ENCODE results near the gene PPP3CB. TPM values are rescaled to one million over a fixed set of nuclear protein-coding genes. Genes with fewer than 3 reads are reported as not detected.

Gene PPP3CB
- total and polyA plus RNA-seq, 12 donors: 34.4 to 78.6 (median 64.1) TPM

DNA sequence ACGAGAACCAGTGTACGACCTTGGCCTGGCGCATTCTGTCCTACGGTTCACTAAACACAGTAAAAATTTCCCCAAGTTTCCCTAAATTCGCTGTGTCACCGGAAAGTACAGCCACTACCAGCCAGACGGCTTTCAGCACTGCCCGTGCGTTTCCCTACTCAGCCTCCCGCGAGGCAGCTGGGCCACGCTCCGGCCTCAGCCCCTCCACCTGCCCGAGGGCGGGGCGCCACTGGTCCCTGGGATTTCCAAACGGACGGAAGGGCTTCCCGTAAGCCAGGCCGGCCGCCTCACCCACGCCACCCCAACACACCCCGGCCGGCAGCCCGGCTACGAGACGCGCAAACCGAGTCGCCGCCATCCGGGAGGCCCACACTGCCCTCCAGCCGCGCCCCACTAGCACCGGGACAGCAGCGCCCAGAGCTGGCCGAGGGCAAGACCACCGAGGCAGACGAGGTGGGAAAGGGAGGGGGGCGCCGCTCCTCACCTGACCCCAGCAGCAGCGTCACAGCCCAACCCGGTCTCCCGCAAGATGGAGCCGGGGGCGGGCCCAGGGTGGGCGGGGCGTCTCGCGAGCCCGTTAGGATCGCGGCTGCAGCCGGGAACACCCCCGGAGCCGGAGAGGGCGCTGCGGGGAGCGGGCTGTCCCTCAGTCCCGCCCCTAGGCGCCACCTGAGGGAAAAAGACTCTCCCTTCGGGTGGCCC lies 82.1 kb downstream of the PPP3CB start, which contains the start of gene ANXA7:
TSS of gene ANXA7 (minus strand) at position 531 of the 702 bp plus-strand sequence. CDS start 13,202 bp downstream, outside the sequence.
- intact Hi-C loops (cut with DNase I): loop anchor here in 1 of 10 donors (1.0 kb wide), 1 partner anchor 82 kb away; no protein-coding TSS in a partner anchor
- H3K4me1 ChIP-seq: peaks cover 0 to 41% (median 28%) of the 10 kb centered on the region in 9 donors
- TF ChIP-seq, protein P1, sequence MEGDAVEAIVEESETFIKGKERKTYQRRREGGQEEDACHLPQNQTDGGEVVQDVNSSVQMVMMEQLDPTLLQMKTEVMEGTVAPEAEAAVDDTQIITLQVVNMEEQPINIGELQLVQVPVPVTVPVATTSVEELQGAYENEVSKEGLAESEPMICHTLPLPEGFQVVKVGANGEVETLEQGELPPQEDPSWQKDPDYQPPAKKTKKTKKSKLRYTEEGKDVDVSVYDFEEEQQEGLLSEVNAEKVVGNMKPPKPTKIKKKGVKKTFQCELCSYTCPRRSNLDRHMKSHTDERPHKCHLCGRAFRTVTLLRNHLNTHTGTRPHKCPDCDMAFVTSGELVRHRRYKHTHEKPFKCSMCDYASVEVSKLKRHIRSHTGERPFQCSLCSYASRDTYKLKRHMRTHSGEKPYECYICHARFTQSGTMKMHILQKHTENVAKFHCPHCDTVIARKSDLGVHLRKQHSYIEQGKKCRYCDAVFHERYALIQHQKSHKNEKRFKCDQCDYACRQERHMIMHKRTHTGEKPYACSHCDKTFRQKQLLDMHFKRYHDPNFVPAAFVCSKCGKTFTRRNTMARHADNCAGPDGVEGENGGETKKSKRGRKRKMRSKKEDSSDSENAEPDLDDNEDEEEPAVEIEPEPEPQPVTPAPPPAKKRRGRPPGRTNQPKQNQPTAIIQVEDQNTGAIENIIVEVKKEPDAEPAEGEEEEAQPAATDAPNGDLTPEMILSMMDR (IDR thresholded peaks at IDR 0.05): peak in 6 of 9 donors; percentile 38 to 67 (median 47)
- H3K9me3 ChIP-seq: no peaks in the 10 kb centered on the region
- ATAC-seq (peak; percentile 98 to 99 (median 98)), DNase-seq (peak; percentile 94 to 95)
- H3K36me3 ChIP-seq: no peaks in the 10 kb centered on the region
- peak within 1 kb of the TSS; percentile 81 to 99 (median 88) for H3K4me3 ChIP-seq
- 0 to 1% methylated on average over 60 to 62 of the region's 62 CpGs for WGBS, 2 donors
- no peaks in the 10 kb centered on the region for H3K27me3 ChIP-seq
- peak within 1 kb of the TSS; percentile 87 to 99 (median 96) for H3K27ac ChIP-seq

DNA sequence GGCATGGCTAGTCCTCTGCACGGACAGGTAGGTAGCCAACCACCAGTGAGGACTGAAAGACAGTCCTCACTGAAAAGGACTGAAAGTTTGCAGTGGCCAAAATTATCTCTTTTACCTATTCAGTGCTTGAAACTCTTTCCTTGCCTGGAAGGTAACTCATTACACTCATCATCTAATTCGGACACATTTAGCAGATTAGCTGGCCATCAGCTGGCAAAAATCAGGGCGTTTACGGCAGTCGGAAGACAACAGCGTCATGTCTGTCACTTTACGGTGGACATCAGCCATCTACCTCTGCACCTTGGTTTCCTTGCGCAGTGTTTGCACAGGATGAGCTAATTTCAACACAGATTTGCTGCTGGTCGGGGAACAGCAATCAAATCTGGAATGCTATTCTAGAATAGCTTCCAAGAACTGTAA lies 82.7 kb downstream of the PPP3CB start:
- peak; percentile 1 to 41 (median 26) for ATAC-seq
- H3K4me1 ChIP-seq: peaks cover 0 to 45% (median 30%) of the 10 kb centered on the region in 9 donors
- H3K9me3 ChIP-seq: no peaks in the 10 kb centered on the region
- peak in 1 of 2 donors; percentile 9 for DNase-seq
- H3K27ac ChIP-seq: peak overlapping the region; percentile 87 to 99 (median 96)
- intact Hi-C loops (cut with DNase I): loop anchor here in 1 of 10 donors (1.0 kb wide), 1 partner anchor 82 kb away; no protein-coding TSS in a partner anchor
- peaks cover 0 to under 1% (median 0%) of the 10 kb centered on the region in 9 donors for H3K36me3 ChIP-seq
- TF ChIP-seq, protein P1 (IDR thresholded peaks at IDR 0.05): no peak
- peak overlapping the region; percentile 81 to 99 (median 88) for H3K4me3 ChIP-seq
- no peaks in the 10 kb centered on the region for H3K27me3 ChIP-seq
- WGBS, 2 donors: 2% methylated on average over 9 of the region's 9 CpGs

DNA sequence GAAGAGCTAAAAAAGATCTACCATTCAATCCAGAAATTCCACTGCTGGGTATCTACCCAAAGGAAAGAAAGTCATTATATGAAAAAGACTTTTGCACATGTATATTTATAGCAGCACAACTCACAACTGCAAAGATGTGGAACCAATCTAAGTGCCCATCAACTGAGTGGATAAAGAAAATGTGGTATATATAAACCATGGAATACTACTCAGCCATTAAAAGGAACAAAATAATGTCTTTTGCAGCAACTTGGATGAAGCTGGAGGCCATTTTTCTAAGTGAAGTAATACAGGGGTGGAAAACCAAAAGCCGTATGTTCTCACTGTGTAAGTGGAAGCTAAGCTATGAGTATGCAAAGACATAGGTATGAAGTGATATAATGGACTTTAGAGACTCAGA lies 84.9 kb downstream of the PPP3CB start:
- no peak overlapping the region for H3K4me3 ChIP-seq
- 100% methylated on average over 1 of the region's 1 CpG for WGBS, 2 donors

DNA sequence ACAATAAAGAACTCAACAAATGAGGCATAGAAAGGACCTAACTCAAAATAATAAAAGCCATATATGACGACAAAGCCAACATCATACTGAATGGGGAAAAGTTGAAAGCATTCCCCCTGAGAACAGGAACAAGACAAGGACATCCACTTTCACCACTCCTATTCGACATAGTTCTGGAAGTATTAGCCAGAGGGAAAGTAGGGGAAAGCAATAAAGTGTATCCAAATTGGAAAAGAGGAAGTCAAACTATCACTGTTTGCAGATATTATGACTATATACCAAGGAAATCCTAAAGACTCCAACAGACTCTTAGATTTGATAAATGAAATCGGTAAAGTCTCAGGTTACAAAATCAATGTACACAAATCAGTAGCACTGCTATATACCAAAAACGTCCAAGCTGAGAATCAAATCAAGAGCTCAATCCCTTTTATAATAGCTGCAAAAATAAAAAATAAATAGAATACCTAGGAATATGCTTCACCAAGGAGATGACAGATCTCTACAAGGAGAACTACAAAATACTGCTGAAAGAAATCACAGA lies 86.8 kb downstream of the PPP3CB start:
- TF ChIP-seq, protein P1 (IDR thresholded peaks at IDR 0.05): no peak
- Histone ChIP-seq H3K27me3 (no peaks in the 10 kb centered on the region), H3K9me3 (no peaks in the 10 kb centered on the region), H3K36me3 (peaks cover 0 to 17% (median 0%) of the 10 kb centered on the region in 9 donors), H3K4me3 (no peak overlapping the region), H3K4me1 (peaks cover 0 to 51% (median 35%) of the 10 kb centered on the region in 9 donors), H3K27ac (no peak overlapping the region)
- ATAC-seq: no peak
- DNase-seq: no peak
- WGBS, 2 donors: 77 to 80% methylated on average over 4 of the region's 4 CpGs
- intact Hi-C loops (cut with DNase I): no loop called here

More for the DNA sequence above, 84.9 kb downstream of the PPP3CB start:
- TF ChIP-seq, protein P1 (IDR thresholded peaks at IDR 0.05): no peak
- intact Hi-C loops (cut with DNase I): no loop called here
- DNase-seq (no peak), ATAC-seq (no peak)
- Histone ChIP-seq H3K36me3 (peaks cover 0 to 17% (median 0%) of the 10 kb centered on the region in 9 donors), H3K27me3 (no peaks in the 10 kb centered on the region), H3K27ac (no peak overlapping the region), H3K9me3 (no peaks in the 10 kb centered on the region), H3K4me1 (peaks cover 0 to 57% (median 36%) of the 10 kb centered on the region in 9 donors)

Data from heart right ventricle (tissue), 16 donors.